NCI-H345 treated with DMSO at 0.1 percent for 48 hours (cell line): Measurements from ENCODE around the gene UBA52.
A peak's percentile ranks its signal among the peaks of the same experiment; 100 is the strongest.

Experiments used
- DNase-seq: peaks from one replicate; lab custom pipeline; 2025; ENCODE audit not compliant: unreplicated experiment; lab: John Stamatoyannopoulos, UW

UBA52 gene

GRCh38 chr19:18551631-18552030 lies 20.0 kb upstream of the UBA52 start:
- no peak for DNase-seq

DNA sequence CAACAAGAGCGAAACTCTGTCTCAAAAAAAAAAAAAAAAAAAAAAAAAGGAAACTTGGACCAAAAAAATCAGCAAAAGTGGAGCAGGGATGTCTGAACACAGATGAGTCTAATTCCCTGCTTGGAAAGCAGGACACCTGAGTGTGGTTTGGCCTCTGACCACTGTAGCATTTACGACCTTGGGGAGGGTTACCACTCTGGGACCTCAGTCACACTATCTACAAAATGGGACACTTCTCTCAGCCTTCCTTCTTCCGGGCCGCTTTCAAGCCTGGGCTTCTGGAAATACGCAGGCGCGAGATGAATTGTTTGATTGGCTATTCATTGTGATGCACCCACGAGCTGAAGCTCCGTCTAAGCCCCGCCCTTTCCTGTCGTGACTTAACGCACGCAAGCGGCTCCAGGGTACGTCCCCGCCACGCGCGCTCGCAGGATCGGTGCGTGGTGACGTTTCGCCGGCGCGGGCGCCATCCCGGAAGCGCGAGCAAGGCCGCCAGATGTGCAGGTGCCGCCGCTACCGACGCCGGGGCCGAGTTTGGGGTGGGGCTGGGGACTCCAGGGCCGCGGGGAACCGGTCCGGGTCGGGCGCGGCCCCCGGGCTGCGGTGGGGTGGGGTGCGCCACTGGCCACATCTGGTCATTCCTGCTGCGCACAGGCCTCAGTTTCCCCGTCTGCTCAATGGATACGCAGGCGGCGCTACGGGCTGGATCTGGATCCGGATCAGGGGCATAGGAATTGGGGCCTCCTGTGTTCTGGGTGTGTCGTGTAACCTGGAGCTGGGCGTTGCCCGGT lies 14.1 kb upstream of the UBA52 start, which contains the start of gene KXD1:
KXD1 (plus strand) TSS at position 460 of the 791 bp plus-strand sequence. CDS start 4,187 bp downstream, outside the sequence.
- peak; percentile 93 for DNase-seq

- DNase-seq, result no peak
These were observed 13.5 kb upstream of the UBA52 start for GRCh38 chr19:18558202-18558555.

GRCh38 chr19:18558604-18559003 lies 13.1 kb upstream of the UBA52 start:
- no peak for DNase-seq

DNA sequence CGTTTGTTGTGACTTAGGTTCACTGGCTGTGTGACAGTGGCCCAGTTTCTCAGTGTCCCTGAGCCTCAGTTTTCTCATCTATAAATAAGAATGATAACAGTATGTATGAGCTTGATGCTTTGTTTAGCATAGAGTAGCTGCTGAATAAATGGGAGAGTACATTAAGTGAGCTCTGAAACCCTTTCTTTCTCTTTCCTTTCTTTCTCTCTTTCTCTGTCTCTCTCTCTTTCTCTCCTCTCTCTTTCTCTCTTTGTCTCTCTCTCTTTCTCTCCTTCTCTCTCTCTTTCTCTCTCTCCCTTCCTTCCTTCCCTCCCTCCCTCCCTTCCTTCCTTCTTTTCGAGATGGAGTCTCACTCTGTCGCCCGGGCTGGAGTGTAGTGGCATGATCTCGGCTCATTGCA lies 12.0 kb upstream of the UBA52 start:
- no peak for DNase-seq

- no peak for DNase-seq
These were observed 9.6 kb upstream of the UBA52 start for GRCh38 chr19:18562086-18562485.

GRCh38 chr19:18566953-18567352 lies 4.7 kb upstream of the UBA52 start:
- DNase-seq, result no peak

GRCh38 chr19:18568367-18568766 lies 3.3 kb upstream of the UBA52 start:
- DNase-seq, result no peak

DNA sequence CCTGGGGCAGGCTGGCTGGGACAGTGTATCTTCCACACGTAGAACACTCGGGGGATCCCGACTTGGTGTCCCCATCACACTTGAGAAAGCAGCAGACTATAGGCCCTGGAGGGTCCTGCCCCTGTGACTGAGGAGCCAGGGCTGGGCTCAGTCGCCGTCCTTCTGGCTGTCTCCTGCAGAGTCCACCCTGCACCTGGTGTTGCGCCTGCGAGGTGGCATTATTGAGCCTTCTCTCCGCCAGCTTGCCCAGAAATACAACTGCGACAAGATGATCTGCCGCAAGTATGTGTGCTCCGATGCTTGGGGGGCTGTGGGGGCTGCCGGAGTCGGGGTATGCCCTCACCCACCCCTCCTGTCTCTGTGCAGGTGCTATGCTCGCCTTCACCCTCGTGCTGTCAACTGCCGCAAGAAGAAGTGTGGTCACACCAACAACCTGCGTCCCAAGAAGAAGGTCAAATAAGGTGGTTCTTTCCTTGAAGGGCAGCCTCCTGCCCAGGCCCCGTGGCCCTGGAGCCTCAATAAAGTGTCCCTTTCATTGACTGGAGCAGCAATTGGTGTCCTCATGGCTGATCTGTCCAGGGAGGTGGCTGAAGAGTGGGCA lies 3.1 kb downstream of the UBA52 start:
- no peak for DNase-seq

GRCh38 chr19:18576383-18576782 lies 4.7 kb downstream of the UBA52 start:
- DNase-seq, result no peak

- DNase-seq, result no peak
These were observed 5.8 kb downstream of the UBA52 start for GRCh38 chr19:18577365-18577914.

DNA sequence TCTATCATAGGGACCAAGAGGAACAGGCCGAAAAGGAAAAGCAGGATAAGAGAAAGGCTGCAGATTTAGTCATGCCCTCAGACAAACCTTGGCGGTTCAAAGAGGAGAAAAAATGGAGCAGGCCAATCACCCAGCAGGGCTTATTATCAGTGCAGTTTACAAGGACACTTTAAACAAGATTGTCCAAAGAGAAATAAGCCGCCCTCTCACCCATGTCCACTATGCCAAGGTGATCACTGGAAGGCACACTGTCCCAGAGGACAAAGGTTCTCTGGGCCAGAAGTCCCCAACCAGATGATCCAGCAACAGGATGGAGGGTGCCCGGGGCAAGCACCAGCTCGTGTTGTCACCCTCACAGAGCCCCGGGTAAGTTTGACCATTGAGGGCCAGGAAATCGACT lies 8.7 kb downstream of the UBA52 start:
- DNase-seq, result no peak

DNA sequence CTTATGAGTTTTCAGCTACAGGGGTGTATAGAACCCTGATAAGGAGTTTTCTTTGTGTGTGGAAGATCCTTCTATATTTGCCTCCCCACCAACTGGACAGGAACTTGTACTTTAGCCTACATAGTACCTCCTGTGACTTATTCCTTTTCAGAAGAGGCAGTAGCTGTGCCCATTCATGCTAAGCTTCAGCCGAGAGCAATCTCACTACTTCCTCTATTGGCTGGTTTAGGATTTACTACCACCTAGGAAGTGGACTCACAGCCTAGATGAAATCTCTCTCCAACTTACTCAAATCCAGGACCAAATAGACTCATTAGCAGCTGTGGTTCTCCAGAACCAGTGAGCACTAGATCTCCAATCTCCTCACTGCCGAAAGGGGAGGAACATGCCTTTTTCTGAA lies 14.6 kb downstream of the UBA52 start:
- no peak for DNase-seq

- no peak for DNase-seq
These were observed 15.9 kb downstream of the UBA52 start for GRCh38 chr19:18587561-18587960.

DNA sequence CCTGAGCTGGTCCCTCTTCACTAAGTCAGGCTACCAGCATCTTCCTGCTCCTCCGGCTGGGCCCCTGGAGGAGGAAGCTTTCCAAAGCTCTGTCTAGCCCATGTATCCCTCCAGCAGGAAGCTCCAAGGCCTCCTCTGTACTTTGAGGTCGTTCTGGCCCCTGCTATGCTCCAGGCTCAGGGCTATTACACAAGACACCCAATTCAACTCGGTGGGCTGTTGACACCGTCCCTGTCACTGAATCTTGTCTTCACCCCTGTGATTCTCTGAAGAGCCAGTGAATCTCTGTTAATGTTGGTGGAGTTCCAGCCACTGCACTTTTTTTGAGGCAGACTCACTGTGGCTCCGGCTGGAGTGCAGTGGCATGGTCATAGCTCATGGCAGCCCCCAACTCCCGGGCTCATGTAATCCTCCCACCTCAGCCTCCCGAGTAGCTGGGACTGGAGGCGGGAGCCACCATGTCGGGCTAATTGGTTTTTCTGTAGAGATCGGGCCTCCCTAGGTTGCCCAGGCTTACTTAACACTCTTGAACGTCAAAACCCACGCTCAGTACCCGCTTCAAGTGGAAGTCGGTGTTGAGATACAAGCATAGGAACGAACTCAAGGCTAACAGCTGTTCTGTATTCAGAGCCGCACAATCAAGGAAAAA lies 16.4 kb downstream of the UBA52 start:
- no peak for DNase-seq

DNA sequence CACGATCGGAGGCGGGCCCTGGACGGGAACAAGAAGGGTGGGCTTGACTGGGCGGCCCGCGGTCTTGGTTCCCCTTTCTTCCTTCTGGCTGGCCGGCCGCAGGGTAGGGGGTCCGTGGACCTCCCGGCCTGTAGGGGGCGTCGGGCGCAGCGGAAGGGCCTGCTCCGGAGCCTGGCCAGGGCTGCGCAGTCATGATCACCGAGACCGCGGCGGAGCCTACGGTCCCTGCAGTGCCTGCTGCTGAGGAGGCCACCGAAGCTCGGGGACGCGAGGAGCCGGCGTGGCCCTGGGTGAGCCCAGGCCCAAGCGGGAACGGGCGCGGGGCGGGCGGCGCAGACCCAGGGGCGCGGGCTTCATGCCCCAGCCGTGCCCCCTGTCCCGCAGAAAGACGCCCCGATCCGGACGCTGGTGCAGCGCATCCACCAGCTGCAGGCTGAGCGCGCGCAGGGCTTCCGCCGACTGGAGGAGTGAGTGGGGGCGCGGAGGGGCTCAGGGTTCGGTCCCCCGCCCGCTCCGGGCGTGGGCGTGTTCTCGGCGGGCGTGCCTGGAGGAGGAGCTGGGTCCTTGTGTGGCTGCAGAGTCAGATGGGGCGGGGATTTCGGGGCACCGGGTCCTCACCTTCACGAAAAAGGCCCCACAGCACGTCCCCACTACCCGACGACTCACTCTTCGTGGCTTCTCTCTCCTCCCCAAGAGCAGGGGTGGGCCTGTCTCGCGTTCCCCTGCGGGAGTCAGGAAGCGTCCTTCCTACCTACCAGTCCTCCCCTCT lies 17.1 kb downstream of the UBA52 start, which contains the start of gene REX1BD:
REX1BD (plus strand) TSS at position 188 of the 769 bp plus-strand sequence; CDS start at position 192, 4 bp downstream.
- DNase-seq, result peak; percentile 52

DNA sequence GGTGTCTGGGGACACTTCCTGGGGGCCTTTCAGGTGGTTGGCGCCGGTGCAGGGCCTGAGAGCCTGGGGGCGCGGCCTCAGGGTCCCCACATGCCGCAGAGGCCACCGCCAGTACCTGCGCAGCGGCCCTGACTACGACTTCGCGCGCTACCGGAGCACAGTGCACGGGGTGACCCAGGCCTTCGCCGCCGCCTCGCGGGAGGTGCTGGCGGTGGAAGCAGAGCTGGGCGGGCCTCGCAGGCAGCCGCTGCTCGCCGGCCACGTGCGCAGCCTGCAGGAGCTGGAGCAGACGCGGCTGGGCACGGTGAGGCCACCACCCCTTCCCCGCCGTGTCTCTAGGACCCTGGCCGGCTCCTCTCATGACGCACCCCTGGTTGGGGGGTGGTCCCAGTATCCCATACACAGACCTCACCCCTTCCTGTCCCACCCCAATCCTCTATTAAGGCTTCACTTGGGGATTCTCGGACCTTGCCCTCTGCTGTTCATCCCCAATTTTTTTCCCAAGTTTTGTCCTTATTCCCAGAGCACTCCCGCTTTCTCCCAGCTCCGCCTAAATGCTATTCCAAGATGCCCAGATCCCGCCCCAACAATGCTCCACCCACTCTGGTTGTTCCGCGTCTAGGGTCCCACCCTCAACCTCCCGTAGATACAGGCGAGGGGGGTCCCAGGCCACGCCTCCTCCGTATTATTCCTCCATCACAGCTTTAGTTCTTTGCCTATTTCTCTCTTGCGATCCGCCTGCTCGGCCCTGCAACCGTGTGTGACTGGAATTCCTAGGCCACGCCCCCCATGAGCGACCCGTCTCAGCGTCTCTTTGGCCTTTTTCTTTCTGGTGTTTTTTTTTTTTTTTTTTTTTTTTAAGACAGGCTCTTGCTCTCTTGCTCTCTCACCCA lies 18.0 kb downstream of the UBA52 start:
- DNase-seq, result peak; percentile 67

- DNase-seq, result peak; percentile 92
These were observed 18.9 kb downstream of the UBA52 start for GRCh38 chr19:18590273-18591272.
